PC-9 (cell line): Measurements from ENCODE around the gene TSHR. TPM values are rescaled to one million over a fixed set of nuclear protein-coding genes. Genes with fewer than 3 reads are reported as not detected.

ENCODE experiments used
- BruUV-seq: library from RNA; stranded (reverse); fragments of 400-500 nt; replicated peaks from 2 replicates; lab custom pipeline; 2021; lab: Mats Ljungman, UMichigan
- CTCF ChIA-PET: fragments of 300-600 bp; sonication (Branson Sonifier 250); formaldehyde crosslinking; loops from one replicate; lab custom pipeline; 2022; ENCODE audit warnings: antibody characterized with exemption; lab: Charles Lee
- POLR2A ChIA-PET: fragments of 300-600 bp; sonication (Branson Sonifier 250); formaldehyde crosslinking; loops from one replicate; lab custom pipeline; 2022; ENCODE audit warnings: antibody characterized with exemption; ENCODE audit not compliant: unreplicated experiment; lab: Charles Lee
- DNase-seq, 2 experiments: peaks; one replicate each; pipeline versions ENCODE4 v3.0.0 to v3.0.0-alpha.2; 2015 to 2022; ENCODE audit warnings: mixed read lengths in 1 of 2
- H2AFZ ChIP-seq: fragments of 200-600 bp; sonication (generic); 2 replicates; pipeline ENCODE4 v1.8.1; 2017; ENCODE audit warnings: antibody characterized with exemption
- H3F3A ChIP-seq: fragments of 200-600 bp; sonication (generic); 2 replicates; pipeline ENCODE4 v1.8.1; 2017; ENCODE audit warnings: antibody characterized with exemption, mild to moderate bottlenecking, low read depth; ENCODE audit not compliant: insufficient read depth
- H3K27ac ChIP-seq: fragments of 200-600 bp; sonication (generic); 2 replicates; pipeline ENCODE4 v1.6.1; 2016; ENCODE audit warnings: mixed run types
- H3K27me3 ChIP-seq: fragments of 200-600 bp; sonication (generic); 2 replicates; pipeline ENCODE4 v1.6.1; 2016; ENCODE audit warnings: low read depth, mixed run types; ENCODE audit not compliant: insufficient read depth
- H3K36me3 ChIP-seq: fragments of 200-600 bp; sonication (generic); 2 replicates; pipeline ENCODE4 v1.6.1; 2016; ENCODE audit warnings: low read depth, mixed run types
- H3K4me1 ChIP-seq: fragments of 200-600 bp; sonication (generic); replicated peaks from 2 replicates; pipeline ENCODE4 v1.6.1; 2016; ENCODE audit warnings: mixed run types; ENCODE audit not compliant: insufficient read depth
- H3K4me2 ChIP-seq: fragments of 200-600 bp; sonication (generic); 2 replicates; pipeline ENCODE4 v1.6.1; 2017; ENCODE audit warnings: mixed run types
- H3K4me3 ChIP-seq: fragments of 200-600 bp; sonication (generic); 2 replicates; pipeline ENCODE4 v1.6.1; 2016; ENCODE audit warnings: mixed run types
- H3K79me2 ChIP-seq: fragments of 200-600 bp; sonication (generic); 2 replicates; pipeline ENCODE4 v1.6.1; 2017; ENCODE audit warnings: low read depth, mixed run types
- H3K9me2 ChIP-seq: fragments of 200-600 bp; sonication (generic); 2 replicates; pipeline ENCODE4 v1.8.1; 2017; ENCODE audit warnings: mild to moderate bottlenecking; ENCODE audit not compliant: insufficient read depth
- H3K9me3 ChIP-seq: fragments of 200-600 bp; sonication (generic); 2 replicates; pipeline ENCODE4 v1.8.1; 2016; ENCODE audit warnings: low read depth; ENCODE audit not compliant: insufficient read depth
- H4K20me1 ChIP-seq: fragments of 200-600 bp; sonication (generic); 2 replicates; pipeline ENCODE4 v1.8.1; 2017; ENCODE audit not compliant: insufficient read depth
- CTCF ChIP-seq: fragments of 200-600 bp; sonication (generic); conservative IDR thresholded peaks from 2 replicates; pipeline ENCODE4 v1.6.1; 2017; ENCODE audit warnings: mixed run types, antibody characterized with exemption, mild to moderate bottlenecking, moderate library complexity
- EZH2 ChIP-seq: fragments of 200-600 bp; sonication (generic); IDR thresholded peaks from 2 replicates; pipeline ENCODE4 v1.8.0; 2017; ENCODE audit warnings: antibody characterized with exemption, low read depth
- intact Hi-C: fragments of 100-400 bp; cut with micrococcal nuclease; formaldehyde crosslinking; loops from one replicate; pipeline ENCODE4 v1.10.0; 2022; ENCODE audit not compliant: unreplicated experiment
- total RNA-seq: library from RNA; stranded (reverse); gene quantifications from 2 replicates; pipeline ENCODE4 v1.2.3, GENCODE V29; 2021

The TSHR gene
- total RNA-seq, 1 experiment from 2014 or later, result not detected

GRCh38 chr14:81120501-81120900, 165.1 kb downstream of the TSHR start:
- H4K20me1 ChIP-seq, result no peaks in the 10 kb centered on the region
- H3K36me3 ChIP-seq, result no peaks in the 10 kb centered on the region
- no peak overlapping the region for H3K4me3 ChIP-seq
- no peaks in the 10 kb centered on the region for H3K4me1 ChIP-seq
- no peak overlapping the region for H3K4me2 ChIP-seq
- H3K27ac ChIP-seq, result no peak overlapping the region
- no peaks in the 10 kb centered on the region for H3K79me2 ChIP-seq
- intact Hi-C loops, result no loop called here
- no peaks in the 10 kb centered on the region for H3F3A ChIP-seq
- ChIA-PET CTCF (no interaction called here), POLR2A (no interaction called here)
- no TSS peak for BruUV-seq
- no peaks in the 10 kb centered on the region for H3K27me3 ChIP-seq
- H2AFZ ChIP-seq, result no peak overlapping the region
- DNase-seq, result no peak
- H3K9me3 ChIP-seq, result no peaks in the 10 kb centered on the region
- TF ChIP-seq EZH2, result no peak
- no peak for TF ChIP-seq CTCF
- H3K9me2 ChIP-seq, result no peaks in the 10 kb centered on the region

GRCh38 chr14:81122326-81122725, 166.9 kb downstream of the TSHR start:
- intact Hi-C loops, result no loop called here
- no peak overlapping the region for H2AFZ ChIP-seq
- H3K9me3 ChIP-seq, result no peaks in the 10 kb centered on the region
- no peaks in the 10 kb centered on the region for H3K79me2 ChIP-seq
- no peaks in the 10 kb centered on the region for H3K4me1 ChIP-seq
- POLR2A ChIA-PET, result no interaction called here
- no peaks in the 10 kb centered on the region for H3F3A ChIP-seq
- no peaks in the 10 kb centered on the region for H3K36me3 ChIP-seq
- CTCF ChIA-PET, result no interaction called here
- H3K4me3 ChIP-seq, result no peak overlapping the region
- no peak for DNase-seq
- TF ChIP-seq CTCF (no peak), EZH2 (no peak)
- no peak overlapping the region for H3K4me2 ChIP-seq
- H3K27me3 ChIP-seq, result no peaks in the 10 kb centered on the region
- no peaks in the 10 kb centered on the region for H4K20me1 ChIP-seq
- no peaks in the 10 kb centered on the region for H3K9me2 ChIP-seq
- no TSS peak for BruUV-seq
- no peak overlapping the region for H3K27ac ChIP-seq

GRCh38 chr14:81123811-81124210, 168.4 kb downstream of the TSHR start:
- H3K4me1 ChIP-seq, result no peaks in the 10 kb centered on the region
- H3K27me3 ChIP-seq, result no peaks in the 10 kb centered on the region
- H3K9me3 ChIP-seq, result no peaks in the 10 kb centered on the region
- intact Hi-C loops, result no loop called here
- ChIA-PET POLR2A (no interaction called here), CTCF (no interaction called here)
- no peaks in the 10 kb centered on the region for H3K79me2 ChIP-seq
- DNase-seq, result no peak
- no peak overlapping the region for H3K4me3 ChIP-seq
- no peak overlapping the region for H2AFZ ChIP-seq
- no peaks in the 10 kb centered on the region for H3K36me3 ChIP-seq
- H3K9me2 ChIP-seq, result no peaks in the 10 kb centered on the region
- no peaks in the 10 kb centered on the region for H3F3A ChIP-seq
- no peak overlapping the region for H3K4me2 ChIP-seq
- BruUV-seq, result no TSS peak
- H3K27ac ChIP-seq, result no peak overlapping the region
- no peaks in the 10 kb centered on the region for H4K20me1 ChIP-seq
- TF ChIP-seq EZH2 (no peak), CTCF (no peak)
